C4-2B (cell line): ENCODE measurements around the gene KISS1R.

ENCODE experiments used
- H3K27ac ChIP-seq: fragments of 450-650 bp; 2 replicates; pipeline ENCODE4 v1.5.1; 2017
- CTCF ChIP-seq: fragments of 450-650 bp; conservative IDR thresholded peaks from 2 replicates; pipeline ENCODE4 v1.5.1; 2017; ENCODE audit warnings: mild to moderate bottlenecking
- ZFX ChIP-seq: fragments of 450-650 bp; IDR thresholded peaks from 2 replicates; pipeline ENCODE4 v1.6.1; 2017

Gene KISS1R

GRCh38 chr19:958967-959855 is 42.1 kb downstream of the KISS1R start:
- no peak overlapping the region for H3K27ac ChIP-seq
- TF ChIP-seq ZFX (no peak), CTCF (no peak)

DNA sequence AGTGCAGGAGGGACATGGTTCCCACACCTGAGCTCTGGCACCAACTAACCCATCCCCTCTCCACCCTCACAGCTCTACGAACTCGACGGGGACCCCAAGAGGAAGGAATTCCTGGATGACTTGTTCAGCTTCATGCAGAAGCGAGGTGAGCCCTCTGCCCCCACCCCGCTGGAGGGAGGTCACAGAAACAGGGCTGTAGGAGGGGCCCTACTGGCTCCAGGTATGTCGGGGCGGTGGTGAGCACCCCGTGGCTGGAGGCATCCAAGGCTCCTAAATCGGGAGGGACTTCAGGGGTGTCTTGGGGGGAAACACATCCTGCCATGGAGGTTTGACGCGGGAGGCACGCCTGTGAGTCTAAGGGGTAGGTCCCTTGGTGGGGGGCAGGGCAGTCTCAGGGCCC is 42.9 kb downstream of the KISS1R start:
- no peak for TF ChIP-seq CTCF
- no peak for TF ChIP-seq ZFX
- H3K27ac ChIP-seq, result no peak overlapping the region

- no peak overlapping the region for H3K27ac ChIP-seq
- no peak for TF ChIP-seq ZFX
- no peak for TF ChIP-seq CTCF
These were observed 43.4 kb downstream of the KISS1R start for GRCh38 chr19:960601-960938.

GRCh38 chr19:961866-962620 is 44.9 kb downstream of the KISS1R start:
- no peak overlapping the region for H3K27ac ChIP-seq
- TF ChIP-seq ZFX (no peak), CTCF (no peak)

DNA sequence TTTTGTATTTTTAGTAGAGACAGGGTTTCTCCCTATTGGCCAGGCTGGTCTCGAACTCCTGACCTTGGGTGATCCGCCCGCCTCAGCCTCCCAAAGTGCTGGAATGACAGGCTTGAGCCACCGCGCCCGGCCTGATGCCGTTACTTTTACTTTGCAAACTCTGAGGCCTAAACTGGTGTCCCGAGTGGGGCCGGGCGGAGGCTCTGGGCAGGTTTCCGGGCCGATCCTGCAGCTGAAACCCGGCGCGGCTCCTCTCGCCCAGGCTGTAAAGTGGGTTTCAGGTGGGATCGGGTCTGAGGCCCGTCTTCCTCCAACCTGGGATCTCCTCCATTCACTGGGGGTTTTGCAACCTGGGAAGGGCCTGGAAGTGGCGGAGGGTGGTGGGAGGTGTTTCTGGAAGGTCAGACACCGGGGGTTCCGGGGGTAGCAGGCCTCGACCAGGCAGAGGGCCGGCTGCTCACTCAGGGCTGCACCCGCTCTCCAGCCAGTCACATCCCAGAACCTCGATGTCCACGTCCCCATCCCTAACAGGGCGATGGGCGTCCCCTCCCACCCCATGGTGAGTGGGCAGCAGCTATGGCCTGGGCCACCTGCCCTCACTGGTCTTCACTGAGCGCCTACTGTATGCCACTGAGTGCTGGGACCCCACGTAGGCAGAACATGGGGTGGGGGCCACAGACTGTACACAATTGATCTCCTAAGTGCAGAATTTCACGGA is 45.7 kb downstream of the KISS1R start:
- H3K27ac ChIP-seq, result no peak overlapping the region
- TF ChIP-seq ZFX, result no peak
- TF ChIP-seq CTCF, result no peak

- no peak overlapping the region for H3K27ac ChIP-seq
- no peak for TF ChIP-seq ZFX
- no peak for TF ChIP-seq CTCF
These were observed 46.4 kb downstream of the KISS1R start for GRCh38 chr19:963486-963951.

DNA sequence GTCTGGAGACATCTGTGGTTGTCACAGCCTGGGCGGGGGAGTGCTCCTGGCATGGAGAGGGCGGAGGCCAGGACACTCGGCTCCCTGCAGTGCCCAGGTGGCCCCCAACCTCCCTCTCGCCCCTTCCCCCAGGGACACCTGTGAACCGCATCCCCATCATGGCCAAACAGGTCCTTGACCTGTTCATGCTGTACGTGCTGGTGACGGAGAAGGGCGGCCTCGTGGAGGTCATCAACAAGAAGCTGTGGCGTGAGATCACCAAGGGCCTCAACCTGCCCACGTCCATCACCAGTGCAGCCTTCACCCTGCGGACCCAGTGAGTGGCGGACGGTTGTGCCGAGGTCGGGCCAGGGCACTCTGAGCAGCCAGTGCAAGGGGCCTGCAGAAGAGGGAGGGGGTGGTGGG is 47.0 kb downstream of the KISS1R start:
- TF ChIP-seq CTCF (no peak), ZFX (no peak)
- no peak overlapping the region for H3K27ac ChIP-seq
